ENCODE results near the gene RIPK4. TPM values are rescaled to one million over a fixed set of nuclear protein-coding genes. Genes with fewer than 3 reads are reported as not detected.

RIPK4 gene
- polyA plus RNA-seq, 3 donors, result 0.05 to 0.09 TPM; not detected in 1

DNA sequence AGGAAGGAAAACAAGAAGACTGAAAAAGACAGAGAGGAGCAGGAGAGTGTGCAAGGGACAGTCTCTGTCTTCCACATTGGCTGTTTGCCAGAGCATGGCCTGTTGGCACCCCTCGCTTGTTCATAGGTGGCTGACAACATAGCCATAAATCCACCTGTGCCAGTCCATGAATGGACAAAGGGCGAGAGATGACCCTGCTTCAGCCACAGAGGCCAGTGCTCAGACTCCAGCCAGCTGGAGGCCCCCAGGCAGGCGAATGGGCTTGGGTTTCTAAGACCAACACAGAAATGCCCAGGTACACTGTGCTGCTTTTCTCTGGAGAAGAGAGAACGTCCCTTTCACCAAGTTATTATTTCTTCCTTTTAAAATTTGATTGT lies 60.6 kb downstream of the RIPK4 start:
- no peak overlapping the region for H3K27ac Mint-ChIP-seq
- Histone ChIP-seq H3K9ac (ENCODE audit: insufficient read depth, low read length, poor library complexity, severe bottlenecking) (no peak overlapping the region), H3K4me1 (ENCODE audit: control insufficient read depth in 1 of 2, insufficient read depth in 2 of 2, low read length in 2 of 2) (peaks cover 6% of the 10 kb centered on the region in 2 donors), H3K79me2 (ENCODE audit: insufficient read depth, low read length) (no peaks in the 10 kb centered on the region), H4K20me1 (ENCODE audit: insufficient read depth, low read length) (no peaks in the 10 kb centered on the region), H3K27me3 (ENCODE audit: control insufficient read depth in 2 of 2, insufficient read depth in 2 of 2, low read length in 2 of 2) (peaks cover 0 to 16% of the 10 kb centered on the region in 2 donors), H3K9me3 (replicated peaks in 1 of 2; ENCODE audit: control insufficient read depth in 1 of 2, insufficient read depth in 1 of 2, low read length in 2 of 2) (no peaks in the 10 kb centered on the region), H3K27ac (ENCODE audit: low read depth in 1 of 2, low read length in 2 of 2) (no peak overlapping the region), H2AFZ (ENCODE audit: insufficient read depth, low read depth, low read length, poor library complexity, severe bottlenecking) (no peak overlapping the region), H3K36me3 (replicated peaks in 1 of 2; ENCODE audit: control insufficient read depth in 1 of 2, insufficient read depth in 2 of 2, low read length in 2 of 2) (no peaks in the 10 kb centered on the region), H3K4me2 (replicated peaks; ENCODE audit: extremely low read depth, low read length, poor library complexity, severe bottlenecking) (no peak overlapping the region), H3K4me3 (replicated peaks in 1 of 3; ENCODE audit: low read depth in 2 of 3, low read length in 3 of 3) (no peak overlapping the region)
- H3K9me3 Mint-ChIP-seq, result peaks cover 4 to 10% (median 7%) of the 10 kb centered on the region in 7 donors
- no peak overlapping the region for H3K4me3 Mint-ChIP-seq
- H3K36me3 Mint-ChIP-seq, result no peaks in the 10 kb centered on the region
- no peak for DNase-seq
- H3K4me1 Mint-ChIP-seq, result peaks cover 13% of the 10 kb centered on the region
- TF ChIP-seq, protein P1, sequence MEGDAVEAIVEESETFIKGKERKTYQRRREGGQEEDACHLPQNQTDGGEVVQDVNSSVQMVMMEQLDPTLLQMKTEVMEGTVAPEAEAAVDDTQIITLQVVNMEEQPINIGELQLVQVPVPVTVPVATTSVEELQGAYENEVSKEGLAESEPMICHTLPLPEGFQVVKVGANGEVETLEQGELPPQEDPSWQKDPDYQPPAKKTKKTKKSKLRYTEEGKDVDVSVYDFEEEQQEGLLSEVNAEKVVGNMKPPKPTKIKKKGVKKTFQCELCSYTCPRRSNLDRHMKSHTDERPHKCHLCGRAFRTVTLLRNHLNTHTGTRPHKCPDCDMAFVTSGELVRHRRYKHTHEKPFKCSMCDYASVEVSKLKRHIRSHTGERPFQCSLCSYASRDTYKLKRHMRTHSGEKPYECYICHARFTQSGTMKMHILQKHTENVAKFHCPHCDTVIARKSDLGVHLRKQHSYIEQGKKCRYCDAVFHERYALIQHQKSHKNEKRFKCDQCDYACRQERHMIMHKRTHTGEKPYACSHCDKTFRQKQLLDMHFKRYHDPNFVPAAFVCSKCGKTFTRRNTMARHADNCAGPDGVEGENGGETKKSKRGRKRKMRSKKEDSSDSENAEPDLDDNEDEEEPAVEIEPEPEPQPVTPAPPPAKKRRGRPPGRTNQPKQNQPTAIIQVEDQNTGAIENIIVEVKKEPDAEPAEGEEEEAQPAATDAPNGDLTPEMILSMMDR (IDR thresholded peaks at IDR 0.05), result no peak
- H3K27me3 Mint-ChIP-seq (ENCODE audit: low read depth in 3 of 3), result peaks cover 18 to 32% (median 25%) of the 10 kb centered on the region in 3 donors
- intact Hi-C loops (cut with micrococcal nuclease), result loop anchor here in 1 of 2 donors (10.0 kb wide), 1 partner anchor 51 kb away; no protein-coding TSS in a partner anchor
- WGBS (ENCODE audit: insufficient coverage), result 93% methylated on average over 3 of the region's 4 CpGs

DNA sequence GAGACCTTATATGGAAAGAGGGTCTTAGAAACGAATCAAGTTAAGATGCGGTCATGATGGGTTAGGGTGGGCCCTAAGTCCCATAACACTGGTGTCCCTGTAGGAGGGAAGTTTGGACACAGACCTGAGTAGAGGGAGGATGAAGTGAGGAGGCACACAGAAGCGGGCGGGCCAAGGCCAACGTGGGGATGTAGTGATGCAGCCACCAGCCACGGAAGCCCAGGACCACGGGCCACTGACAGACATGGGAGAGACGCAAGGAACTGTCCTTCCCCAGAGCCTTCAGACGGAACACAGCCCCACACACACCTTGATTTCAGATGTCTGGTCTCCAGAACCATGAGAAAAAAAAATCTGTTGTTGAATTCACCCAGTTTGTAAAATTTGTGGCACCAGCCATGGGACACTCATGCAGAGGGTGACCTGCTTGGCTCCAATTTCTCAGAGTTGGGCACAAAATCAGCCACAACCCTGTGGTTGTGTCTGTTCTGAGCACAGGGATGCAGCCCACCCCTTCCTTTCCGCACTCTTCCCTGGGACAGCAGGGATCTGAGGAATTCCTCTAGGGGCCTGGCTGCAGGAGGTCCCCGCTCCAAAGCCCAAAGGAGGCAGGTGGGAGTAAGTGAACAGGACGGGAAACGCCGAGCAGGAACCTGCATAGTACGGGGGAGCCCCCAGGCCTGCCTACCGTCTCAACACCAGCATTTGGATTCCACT lies 61.1 kb downstream of the RIPK4 start:
- Mint-ChIP-seq H3K4me1 (peaks cover 13% of the 10 kb centered on the region), H3K27me3 (ENCODE audit: low read depth in 3 of 3) (peaks cover 19 to 28% (median 23%) of the 10 kb centered on the region in 3 donors), H3K27ac (no peak overlapping the region), H3K9me3 (peaks cover 4 to 10% (median 7%) of the 10 kb centered on the region in 7 donors), H3K36me3 (no peaks in the 10 kb centered on the region), H3K4me3 (no peak overlapping the region)
- 89% methylated on average over 10 of the region's 16 CpGs for WGBS (ENCODE audit: insufficient coverage)
- H3K4me3 ChIP-seq (replicated peaks in 1 of 3; ENCODE audit: low read depth in 2 of 3, low read length in 3 of 3), result no peak overlapping the region
- H3K27me3 ChIP-seq (ENCODE audit: control insufficient read depth in 2 of 2, insufficient read depth in 2 of 2, low read length in 2 of 2), result peaks cover 0 to 10% of the 10 kb centered on the region in 2 donors
- no peak for DNase-seq
- intact Hi-C loops (cut with micrococcal nuclease), result loop anchor here in 1 of 2 donors (10.0 kb wide), 1 partner anchor 51 kb away; no protein-coding TSS in a partner anchor
- no peak overlapping the region for H3K9ac ChIP-seq (ENCODE audit: insufficient read depth, low read length, poor library complexity, severe bottlenecking)
- no peak overlapping the region for H2AFZ ChIP-seq (ENCODE audit: insufficient read depth, low read depth, low read length, poor library complexity, severe bottlenecking)
- H4K20me1 ChIP-seq (ENCODE audit: insufficient read depth, low read length), result no peaks in the 10 kb centered on the region
- H3K4me2 ChIP-seq (replicated peaks; ENCODE audit: extremely low read depth, low read length, poor library complexity, severe bottlenecking), result no peak overlapping the region
- H3K79me2 ChIP-seq (ENCODE audit: insufficient read depth, low read length), result no peaks in the 10 kb centered on the region
- H3K27ac ChIP-seq (ENCODE audit: low read depth in 1 of 2, low read length in 2 of 2), result no peak overlapping the region
- H3K36me3 ChIP-seq (replicated peaks in 1 of 2; ENCODE audit: control insufficient read depth in 1 of 2, insufficient read depth in 2 of 2, low read length in 2 of 2), result no peaks in the 10 kb centered on the region
- no peaks in the 10 kb centered on the region for H3K9me3 ChIP-seq (replicated peaks in 1 of 2; ENCODE audit: control insufficient read depth in 1 of 2, insufficient read depth in 1 of 2, low read length in 2 of 2)
- TF ChIP-seq, protein P1 (IDR thresholded peaks at IDR 0.05), result no peak
- H3K4me1 ChIP-seq (ENCODE audit: control insufficient read depth in 1 of 2, insufficient read depth in 2 of 2, low read length in 2 of 2), result peaks cover 6 to 7% of the 10 kb centered on the region in 2 donors
